ENCODE measurements around the gene CCDC57. TPM values are rescaled to one million over a fixed set of nuclear protein-coding genes. Genes with fewer than 3 reads are reported as not detected.
A peak's percentile ranks its signal among the peaks of the same experiment; 100 is the strongest.

The CCDC57 gene
- total and polyA plus RNA-seq, 9 of the 15 experiments (the other 6 are each of a cell fraction or from before 2014, with no cell fraction given) = 0.83 to 36.2 (median 13.6) TPM

DNA sequence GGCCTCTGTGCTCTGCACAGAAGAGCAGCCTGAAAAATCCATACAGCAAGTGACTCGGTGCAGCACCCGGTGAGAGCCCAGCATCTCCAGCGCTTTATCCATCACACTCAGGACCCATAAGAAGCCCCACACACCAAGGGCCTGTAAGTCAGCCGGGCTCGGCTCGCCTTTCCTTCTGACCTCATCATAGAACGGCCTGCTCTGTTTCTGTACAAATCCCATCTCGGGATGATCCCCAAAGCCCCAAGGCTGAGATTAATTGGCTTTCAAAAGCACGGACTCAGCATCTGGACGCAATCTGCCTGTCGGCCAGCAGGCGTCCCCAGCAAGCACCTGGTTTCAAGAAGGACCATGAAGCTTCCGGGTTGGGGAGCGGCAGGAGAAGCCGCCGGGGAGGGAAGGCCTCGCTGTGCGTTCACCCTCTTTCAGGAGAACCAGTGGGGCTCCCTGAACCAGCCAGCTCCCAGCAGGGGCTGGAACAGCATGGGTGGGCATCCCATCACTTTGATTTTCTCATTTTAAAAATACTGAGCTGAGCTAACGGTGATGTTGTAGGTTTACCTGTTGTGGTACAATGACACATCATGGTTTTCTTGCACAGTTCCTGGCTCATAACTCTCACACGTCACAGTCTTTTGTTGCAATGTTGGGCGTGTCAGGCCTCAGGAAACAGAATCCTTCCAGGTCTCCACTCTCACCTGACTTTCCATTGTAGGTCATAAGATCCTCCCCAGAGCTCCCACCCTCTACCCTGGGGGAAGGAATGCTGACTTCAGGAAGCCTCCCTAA lies 6.7 kb downstream of the CCDC57 start (continued):
- TF ChIP-seq AFF4 (CRISPR knock-in tag; IDR thresholded peaks at IDR 0.05) (no peak), DPF2 (IDR thresholded peaks at IDR 0.05) (peak; percentile 36; the same call in 1 of the 2 replicates), SMARCA5 (IDR thresholded peaks at IDR 0.05) (no peak), MYC (IDR thresholded peaks at IDR 0.05; ENCODE audit: low read depth, low read length) (peak; percentile 73), MYC (CRISPR knock-in tag; IDR thresholded peaks at IDR 0.05; ENCODE audit: borderline replicate concordance, low read depth) (no peak), MECOM (CRISPR knock-in tag; IDR thresholded peaks at IDR 0.05) (no peak), HNRNPUL1 (IDR thresholded peaks at IDR 0.05; ENCODE audit: low read length) (no peak), CBFB (CRISPR knock-in tag; IDR thresholded peaks at IDR 0.05) (no peak), HMBOX1 (IDR thresholded peaks at IDR 0.05) (no peak), ELF1 (tag; IDR thresholded peaks at IDR 0.05) (peak; percentile 96), ZNF75A (CRISPR knock-in tag; IDR thresholded peaks at IDR 0.05) (no peak)
- TF ChIP-seq, protein P1, sequence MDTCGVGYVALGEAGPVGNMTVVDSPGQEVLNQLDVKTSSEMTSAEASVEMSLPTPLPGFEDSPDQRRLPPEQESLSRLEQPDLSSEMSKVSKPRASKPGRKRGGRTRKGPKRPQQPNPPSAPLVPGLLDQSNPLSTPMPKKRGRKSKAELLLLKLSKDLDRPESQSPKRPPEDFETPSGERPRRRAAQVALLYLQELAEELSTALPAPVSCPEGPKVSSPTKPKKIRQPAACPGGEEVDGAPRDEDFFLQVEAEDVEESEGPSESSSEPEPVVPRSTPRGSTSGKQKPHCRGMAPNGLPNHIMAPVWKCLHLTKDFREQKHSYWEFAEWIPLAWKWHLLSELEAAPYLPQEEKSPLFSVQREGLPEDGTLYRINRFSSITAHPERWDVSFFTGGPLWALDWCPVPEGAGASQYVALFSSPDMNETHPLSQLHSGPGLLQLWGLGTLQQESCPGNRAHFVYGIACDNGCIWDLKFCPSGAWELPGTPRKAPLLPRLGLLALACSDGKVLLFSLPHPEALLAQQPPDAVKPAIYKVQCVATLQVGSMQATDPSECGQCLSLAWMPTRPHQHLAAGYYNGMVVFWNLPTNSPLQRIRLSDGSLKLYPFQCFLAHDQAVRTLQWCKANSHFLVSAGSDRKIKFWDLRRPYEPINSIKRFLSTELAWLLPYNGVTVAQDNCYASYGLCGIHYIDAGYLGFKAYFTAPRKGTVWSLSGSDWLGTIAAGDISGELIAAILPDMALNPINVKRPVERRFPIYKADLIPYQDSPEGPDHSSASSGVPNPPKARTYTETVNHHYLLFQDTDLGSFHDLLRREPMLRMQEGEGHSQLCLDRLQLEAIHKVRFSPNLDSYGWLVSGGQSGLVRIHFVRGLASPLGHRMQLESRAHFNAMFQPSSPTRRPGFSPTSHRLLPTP (IDR thresholded peaks at IDR 0.05; ENCODE audit: borderline replicate concordance, extremely low read depth, insufficient read length) = no peak
- TF ChIP-seq, protein P2, sequence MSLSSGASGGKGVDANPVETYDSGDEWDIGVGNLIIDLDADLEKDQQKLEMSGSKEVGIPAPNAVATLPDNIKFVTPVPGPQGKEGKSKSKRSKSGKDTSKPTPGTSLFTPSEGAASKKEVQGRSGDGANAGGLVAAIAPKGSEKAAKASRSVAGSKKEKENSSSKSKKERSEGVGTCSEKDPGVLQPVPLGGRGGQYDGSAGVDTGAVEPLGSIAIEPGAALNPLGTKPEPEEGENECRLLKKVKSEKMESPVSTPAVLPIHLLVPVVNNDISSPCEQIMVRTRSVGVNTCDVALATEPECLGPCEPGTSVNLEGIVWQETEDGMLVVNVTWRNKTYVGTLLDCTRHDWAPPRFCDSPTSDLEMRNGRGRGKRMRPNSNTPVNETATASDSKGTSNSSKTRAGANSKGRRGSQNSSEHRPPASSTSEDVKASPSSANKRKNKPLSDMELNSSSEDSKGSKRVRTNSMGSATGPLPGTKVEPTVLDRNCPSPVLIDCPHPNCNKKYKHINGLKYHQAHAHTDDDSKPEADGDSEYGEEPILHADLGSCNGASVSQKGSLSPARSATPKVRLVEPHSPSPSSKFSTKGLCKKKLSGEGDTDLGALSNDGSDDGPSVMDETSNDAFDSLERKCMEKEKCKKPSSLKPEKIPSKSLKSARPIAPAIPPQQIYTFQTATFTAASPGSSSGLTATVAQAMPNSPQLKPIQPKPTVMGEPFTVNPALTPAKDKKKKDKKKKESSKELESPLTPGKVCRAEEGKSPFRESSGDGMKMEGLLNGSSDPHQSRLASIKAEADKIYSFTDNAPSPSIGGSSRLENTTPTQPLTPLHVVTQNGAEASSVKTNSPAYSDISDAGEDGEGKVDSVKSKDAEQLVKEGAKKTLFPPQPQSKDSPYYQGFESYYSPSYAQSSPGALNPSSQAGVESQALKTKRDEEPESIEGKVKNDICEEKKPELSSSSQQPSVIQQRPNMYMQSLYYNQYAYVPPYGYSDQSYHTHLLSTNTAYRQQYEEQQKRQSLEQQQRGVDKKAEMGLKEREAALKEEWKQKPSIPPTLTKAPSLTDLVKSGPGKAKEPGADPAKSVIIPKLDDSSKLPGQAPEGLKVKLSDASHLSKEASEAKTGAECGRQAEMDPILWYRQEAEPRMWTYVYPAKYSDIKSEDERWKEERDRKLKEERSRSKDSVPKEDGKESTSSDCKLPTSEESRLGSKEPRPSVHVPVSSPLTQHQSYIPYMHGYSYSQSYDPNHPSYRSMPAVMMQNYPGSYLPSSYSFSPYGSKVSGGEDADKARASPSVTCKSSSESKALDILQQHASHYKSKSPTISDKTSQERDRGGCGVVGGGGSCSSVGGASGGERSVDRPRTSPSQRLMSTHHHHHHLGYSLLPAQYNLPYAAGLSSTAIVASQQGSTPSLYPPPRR (CRISPR knock-in tag; IDR thresholded peaks at IDR 0.05; ENCODE audit: borderline replicate concordance) = no peak
